Measurements from ENCODE around the gene TAB2. TPM values are rescaled to one million over a fixed set of nuclear protein-coding genes. Genes with fewer than 3 reads are reported as not detected.

TAB2 gene
- total and polyA plus RNA-seq, 2 of the 8 experiments (the other 6 are each of a cell fraction or from before 2014, with no cell fraction given), result 40.4 to 63.0 TPM

DNA sequence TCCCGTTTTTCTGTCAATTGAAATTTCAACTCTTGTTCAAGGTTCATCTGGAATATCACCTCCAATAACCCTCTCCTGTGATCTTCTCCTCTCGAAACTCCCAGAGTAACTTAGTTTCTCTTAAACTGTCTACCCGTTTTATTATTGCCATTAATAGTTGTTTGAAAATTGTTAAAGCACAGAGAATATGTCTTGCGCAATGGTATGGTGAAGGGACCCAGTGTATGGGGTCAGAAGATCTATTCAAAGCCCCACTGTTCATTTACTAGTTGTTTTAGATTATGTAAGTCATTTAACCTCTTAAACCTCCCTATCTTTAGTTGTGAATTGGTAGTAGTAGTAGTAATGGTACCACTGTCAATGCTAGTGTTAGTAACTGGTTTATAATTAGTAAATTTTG is 6.2 kb upstream of the TAB2 start:
- H2AFZ ChIP-seq (ENCODE audit: low read length), result no peak overlapping the region
- POLR2A ChIA-PET (ENCODE audit: partially characterized antibody), result no interaction called here

More for the DNA sequence above, 6.2 kb upstream of the TAB2 start:
- no peak overlapping the region for H2AK5ac ChIP-seq (ENCODE audit: low read depth, low read length)
- peak; percentile 84 for TF ChIP-seq CEBPB (IDR thresholded peaks at IDR 0.05; ENCODE audit: low read depth, low read length)
- TF ChIP-seq SUZ12 (IDR thresholded peaks at IDR 0.05; ENCODE audit: low read length), result no peak
- H2BK5ac ChIP-seq (ENCODE audit: low read depth, low read length), result no peak overlapping the region
- no peaks in the 10 kb centered on the region for H3K9me3 ChIP-seq (ENCODE audit: insufficient read depth in 2 of 2, low read depth in 1 of 2, low read length in 1 of 2)
- H3K27ac ChIP-seq (ENCODE audit: low read depth, low read length), result no peak overlapping the region
- no peak overlapping the region for H3K14ac ChIP-seq (ENCODE audit: insufficient read length)
- H3K18ac ChIP-seq (ENCODE audit: extremely low read depth, low read length), result no peak overlapping the region
- WGBS, 2 experiments (ENCODE audit: extremely low coverage in 1 of 2, insufficient coverage in 1 of 2, insufficient read length in 1 of 2, insufficient replicate concordance in 2 of 2, low coverage in 1 of 2, low lambda C conversion rate in 2 of 2, missing lambda C conversion rate in 1 of 2), result 86% methylated on average over 4 of the region's 4 CpGs; no CpG with 5 or more reads in 1 of the 2 experiments
- no peaks in the 10 kb centered on the region for H3K27me3 ChIP-seq (replicated peaks in 1 of 4; ENCODE audit: control insufficient read depth in 3 of 4, extremely low read depth in 1 of 4, insufficient read depth in 3 of 4, low read length in 3 of 4)
- no peak for FAIRE-seq
- H2BK15ac ChIP-seq (ENCODE audit: low read length), result no peak overlapping the region
- H3K9ac ChIP-seq (replicated peaks in 1 of 4; ENCODE audit: extremely low read depth in 1 of 4, low read depth in 3 of 4, low read length in 3 of 4), result no peak overlapping the region
- H4K8ac ChIP-seq (ENCODE audit: extremely low read depth, insufficient read depth, low read length), result no peak overlapping the region
- H4K91ac ChIP-seq (replicated peaks; ENCODE audit: insufficient read length, low read length), result peak overlapping the region; percentile 8
- H3K56ac ChIP-seq (replicated peaks; ENCODE audit: insufficient read length, low read depth, low read length), result no peak overlapping the region
- H2BK20ac ChIP-seq (ENCODE audit: low read length), result no peak overlapping the region
- no peaks in the 10 kb centered on the region for H3K79me2 ChIP-seq (ENCODE audit: control insufficient read depth in 1 of 2, insufficient read depth in 2 of 2, low read length in 2 of 2)
- H3K79me1 ChIP-seq (ENCODE audit: low read depth, low read length), result no peaks in the 10 kb centered on the region
- no peak overlapping the region for H2BK12ac ChIP-seq (ENCODE audit: low read depth, low read length)
- no peak overlapping the region for H4K5ac ChIP-seq (ENCODE audit: insufficient read length, low read depth, low read length)
- H2BK120ac ChIP-seq (replicated peaks; ENCODE audit: low read depth, low read length), result no peak overlapping the region
- H3K4me3 ChIP-seq (ENCODE audit: extremely low read depth in 1 of 4, insufficient read depth in 2 of 4, low read depth in 3 of 4, low read length in 4 of 4), result no peak overlapping the region
- no peak overlapping the region for H3K23ac ChIP-seq (ENCODE audit: insufficient read length)
- no peaks in the 10 kb centered on the region for H4K20me1 ChIP-seq (replicated peaks in 1 of 2; ENCODE audit: control insufficient read depth in 1 of 2, insufficient read depth in 2 of 2, low read length in 2 of 2)
- no peaks in the 10 kb centered on the region; the same call in 1 of the 2 replicates for H3K23me2 ChIP-seq (ENCODE audit: low read depth, low read length)
- DNase-seq (ENCODE audit: low read depth in 1 of 2, low spot score in 2 of 2), result no peak
- H3K4me1 ChIP-seq (replicated peaks in 1 of 4; ENCODE audit: control insufficient read depth in 3 of 4, insufficient read depth in 4 of 4, low read length in 3 of 4), result peaks cover 0 to 6% (median 2%) of the 10 kb centered on the region in 4 experiments; a peak in 2 of 7 replicates
- no peak overlapping the region for H3K4me2 ChIP-seq (ENCODE audit: insufficient read depth in 1 of 2, low read depth in 2 of 2, low read length in 2 of 2)
- no peaks in the 10 kb centered on the region for H3K36me3 ChIP-seq (ENCODE audit: control insufficient read depth in 2 of 4, insufficient read depth in 4 of 4, low read length in 3 of 4)
- CTCF ChIA-PET (ENCODE audit: partially characterized antibody), result interaction anchor here (0.9 to 1.3 kb wide), 2 partner anchors 22 to 121 kb away, joined by 3 read pairs; no protein-coding TSS in a partner anchor
- H3K4ac ChIP-seq (replicated peaks; ENCODE audit: insufficient read length, low read depth, low read length), result no peak overlapping the region
